GM13977 (cell line): ENCODE data around the gene B4GALT5.

ENCODE experiments used
- DNase-seq: peaks from one replicate; pipeline ENCODE4 v3.0.0; 2012; ENCODE audit warnings: low spot score
- in situ Hi-C: fragments of 300-500 bp; cut with MboI; formaldehyde crosslinking; loops from one replicate; pipeline ENCODE4 v1.12.0; 2022; ENCODE audit warnings: low sequenced_read_pairs, low pct_unique_long_range_greater_than_20kb, mixed read lengths, inconsistent platforms; ENCODE audit not compliant: unreplicated experiment
- TF ChIP-seq, protein P1 (sequence below): IDR thresholded peaks from 2 replicates; pipeline ENCODE4 v1.5.1; 2012; ENCODE audit warnings: mild to moderate bottlenecking, control low read depth; ENCODE audit not compliant: insufficient read depth; ENCODE audit errors: extremely low read depth, missing control alignments

The B4GALT5 gene

DNA sequence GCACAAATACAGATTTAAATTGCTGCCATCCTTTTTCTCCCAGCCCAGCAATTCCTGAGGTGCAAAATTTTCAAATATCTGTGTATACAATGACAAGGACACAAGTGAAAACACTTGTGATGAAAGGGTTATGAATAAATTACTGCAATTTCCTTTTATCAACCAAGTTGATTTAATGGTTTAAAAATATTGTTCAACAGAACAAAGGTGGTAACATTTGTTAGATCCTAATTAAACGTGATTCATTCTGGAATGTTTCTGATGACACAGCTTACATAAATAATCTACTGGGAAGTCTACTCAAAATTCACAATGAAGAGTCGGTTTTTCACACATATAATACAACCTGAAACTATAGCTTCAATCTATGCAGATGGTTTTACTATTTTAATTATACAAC lies 17.1 kb downstream of the B4GALT5 start:
- in situ Hi-C loops = no loop called here
- no peak for DNase-seq
- TF ChIP-seq, protein P1, sequence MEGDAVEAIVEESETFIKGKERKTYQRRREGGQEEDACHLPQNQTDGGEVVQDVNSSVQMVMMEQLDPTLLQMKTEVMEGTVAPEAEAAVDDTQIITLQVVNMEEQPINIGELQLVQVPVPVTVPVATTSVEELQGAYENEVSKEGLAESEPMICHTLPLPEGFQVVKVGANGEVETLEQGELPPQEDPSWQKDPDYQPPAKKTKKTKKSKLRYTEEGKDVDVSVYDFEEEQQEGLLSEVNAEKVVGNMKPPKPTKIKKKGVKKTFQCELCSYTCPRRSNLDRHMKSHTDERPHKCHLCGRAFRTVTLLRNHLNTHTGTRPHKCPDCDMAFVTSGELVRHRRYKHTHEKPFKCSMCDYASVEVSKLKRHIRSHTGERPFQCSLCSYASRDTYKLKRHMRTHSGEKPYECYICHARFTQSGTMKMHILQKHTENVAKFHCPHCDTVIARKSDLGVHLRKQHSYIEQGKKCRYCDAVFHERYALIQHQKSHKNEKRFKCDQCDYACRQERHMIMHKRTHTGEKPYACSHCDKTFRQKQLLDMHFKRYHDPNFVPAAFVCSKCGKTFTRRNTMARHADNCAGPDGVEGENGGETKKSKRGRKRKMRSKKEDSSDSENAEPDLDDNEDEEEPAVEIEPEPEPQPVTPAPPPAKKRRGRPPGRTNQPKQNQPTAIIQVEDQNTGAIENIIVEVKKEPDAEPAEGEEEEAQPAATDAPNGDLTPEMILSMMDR = no peak

DNA sequence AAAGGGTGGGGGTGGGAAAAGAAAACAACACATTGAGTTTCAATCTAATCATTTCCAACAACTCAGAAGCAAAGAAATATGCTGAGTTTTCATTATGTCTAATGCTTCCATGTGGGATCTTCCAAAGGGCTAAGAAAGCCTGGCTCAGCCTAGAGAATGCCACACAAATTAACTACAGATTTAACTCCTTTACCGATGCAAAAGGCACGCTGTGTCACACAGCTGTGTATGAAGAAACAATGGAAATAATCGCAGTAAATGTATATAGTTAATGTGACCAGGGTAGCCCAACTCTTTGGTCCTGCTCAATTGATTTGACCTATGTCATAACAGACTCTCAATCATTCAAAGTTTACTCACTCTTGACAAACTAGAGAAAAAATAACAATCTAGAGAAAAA lies 17.8 kb downstream of the B4GALT5 start:
- in situ Hi-C loops = no loop called here
- TF ChIP-seq, protein P1 = no peak
- DNase-seq = no peak

DNA sequence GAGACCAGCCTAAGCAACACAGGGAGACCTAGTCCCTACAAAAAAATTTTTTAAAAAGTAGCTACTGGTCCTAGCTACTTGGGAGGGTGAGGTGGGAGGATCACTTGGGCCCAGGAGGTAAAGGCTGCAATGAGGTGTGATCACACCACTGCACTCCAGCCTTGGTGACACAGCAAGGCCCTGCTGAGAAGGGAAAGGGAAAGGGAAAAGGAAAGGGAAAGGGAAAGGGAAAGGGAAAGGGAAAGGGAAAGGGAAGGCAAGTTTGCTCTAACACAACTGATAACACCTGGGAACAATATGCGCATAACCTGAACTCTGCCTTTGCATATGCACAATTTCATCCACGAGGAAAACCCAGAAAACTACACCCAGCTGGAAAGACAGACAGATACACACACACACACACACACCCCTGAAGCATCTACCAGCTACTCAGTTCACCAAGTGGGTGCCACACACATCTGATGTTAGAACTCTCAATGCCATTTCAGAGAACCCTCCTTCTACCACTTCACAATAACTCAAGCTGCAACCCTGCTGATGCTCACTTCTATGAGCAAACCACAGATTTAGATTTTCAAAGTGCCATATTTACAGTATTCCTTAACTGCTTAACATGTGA lies 19.1 kb downstream of the B4GALT5 start:
- no peak for DNase-seq
- TF ChIP-seq, protein P1 = no peak
- in situ Hi-C loops = no loop called here

DNA sequence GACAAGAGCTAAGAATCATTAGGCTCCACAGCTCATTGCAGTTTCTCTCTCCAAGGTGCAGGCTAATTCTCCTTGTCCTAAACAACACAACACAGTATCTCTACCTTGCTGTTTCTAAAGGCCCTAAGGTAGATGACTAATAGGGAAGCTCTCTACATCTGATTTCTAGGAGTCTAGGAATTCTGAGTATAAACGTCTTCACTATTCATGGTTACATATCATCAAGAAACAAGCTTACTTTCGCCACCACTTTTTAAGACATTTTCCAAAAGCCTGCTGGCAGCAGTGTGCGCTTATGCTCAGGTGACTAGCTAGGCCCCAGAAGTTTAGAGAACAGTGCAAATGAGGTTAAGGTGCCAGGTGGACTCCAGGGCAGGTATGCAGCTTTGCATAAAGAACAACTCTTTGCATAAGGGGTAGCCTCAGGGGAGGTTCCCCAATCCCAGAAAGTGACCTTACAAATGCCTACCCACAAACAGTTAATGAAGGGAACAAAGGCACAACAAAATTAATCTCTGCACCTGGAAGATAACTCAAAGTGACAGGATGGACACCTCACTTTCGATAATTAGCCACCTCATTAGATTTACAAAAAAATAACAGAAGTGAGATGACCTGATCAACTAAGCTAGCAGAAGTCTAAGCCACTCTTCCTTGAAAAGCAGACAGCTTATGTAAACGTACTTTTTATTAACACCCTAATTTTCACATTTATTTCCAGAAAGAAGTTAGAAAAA lies 20.1 kb downstream of the B4GALT5 start:
- in situ Hi-C loops = no loop called here
- no peak for DNase-seq
- TF ChIP-seq, protein P1 = no peak

DNA sequence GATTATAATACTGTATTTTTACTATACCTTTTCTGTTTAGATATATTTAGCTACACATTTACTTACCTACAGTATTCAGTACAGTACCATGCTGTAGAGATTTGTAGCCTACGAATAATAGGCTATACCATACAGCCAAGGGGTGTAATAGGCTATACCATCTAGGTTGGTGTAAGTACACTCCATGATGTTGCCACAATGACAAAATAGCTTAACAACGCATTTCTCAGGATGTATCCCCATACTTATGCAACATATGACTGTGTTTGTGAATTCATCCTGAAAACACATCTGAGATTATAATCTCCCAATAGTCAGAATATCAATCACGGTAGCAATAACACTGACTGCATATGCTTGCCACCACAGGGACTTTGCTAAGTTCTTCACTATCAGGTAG lies 20.7 kb downstream of the B4GALT5 start:
- in situ Hi-C loops = no loop called here
- no peak for DNase-seq
- TF ChIP-seq, protein P1 = no peak

DNA sequence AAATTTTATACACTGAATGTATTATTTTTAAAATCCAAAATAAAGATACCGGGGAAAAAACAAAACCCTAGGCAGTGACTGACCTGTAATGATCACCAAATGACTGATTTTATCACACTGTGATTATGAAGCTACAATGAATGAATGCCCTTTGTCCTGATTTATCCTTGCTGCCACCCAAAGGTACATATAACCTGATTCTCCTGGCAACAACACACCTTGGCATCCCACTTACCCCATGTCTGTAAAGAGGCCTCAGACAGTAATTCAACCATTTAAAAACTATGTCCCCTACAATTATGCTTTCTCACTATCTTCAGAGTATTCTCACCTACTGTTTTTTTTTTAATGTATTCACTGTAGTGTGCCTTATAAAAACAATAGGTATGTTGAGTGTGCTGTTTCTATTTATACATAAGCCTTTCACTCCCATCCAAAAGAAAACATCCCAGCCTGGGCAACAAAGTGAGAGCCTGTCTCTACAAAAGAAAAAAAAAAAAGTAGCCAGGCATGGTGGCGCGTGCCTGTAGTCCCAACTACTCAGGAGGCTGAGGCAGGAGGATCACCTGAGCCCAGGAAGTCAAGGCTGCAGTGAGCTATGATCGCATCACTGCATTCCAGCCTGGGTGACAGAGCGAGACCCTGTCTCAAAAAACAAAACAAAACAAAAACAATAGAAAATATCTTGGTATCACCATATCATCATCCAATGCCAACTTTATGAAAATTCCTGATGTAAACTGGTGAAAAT lies 21.7 kb downstream of the B4GALT5 start:
- in situ Hi-C loops = no loop called here
- TF ChIP-seq, protein P1 = no peak
- DNase-seq = no peak
